ENCODE results near the gene SLC22A5.
A peak's percentile ranks its signal among the peaks of the same experiment; 100 is the strongest.

The SLC22A5 gene

GRCh38 chr5:132369474-132370180 is at the start of gene SLC22A5:
TSS of gene SLC22A5 (plus strand) at chr5:132369710. CDS start at chr5:132369973, 263 bp downstream.
- H3K4me2 ChIP-seq (ENCODE audit: low read length): peak within 1 kb of the TSS; percentile 78
- no peaks in the 10 kb centered on the region for H4K20me1 ChIP-seq (ENCODE audit: control insufficient read depth, insufficient read depth, low read depth, low read length)
- 0 out of 2 replicates have a peak within 1 kb of the TSS, but pooled peaks have one; percentile 2 for H3K27ac ChIP-seq (ENCODE audit: low read depth, low read length)
- peaks cover 10% of the 10 kb centered on the region for H3K4me1 ChIP-seq (ENCODE audit: control insufficient read depth, low read length)
- H3K4me3 ChIP-seq (ENCODE audit: low read length): peak within 1 kb of the TSS; percentile 78
- H3K27me3 ChIP-seq (ENCODE audit: control insufficient read depth, low read length): peaks cover 4% of the 10 kb centered on the region; the same call in 1 of the 2 replicates
- no peaks in the 10 kb centered on the region for H3K9me3 ChIP-seq (ENCODE audit: control insufficient read depth, insufficient read depth, low read length)
- no peaks in the 10 kb centered on the region for H3K9me2 ChIP-seq (replicated peaks; ENCODE audit: control insufficient read depth, low read length)
- no peaks in the 10 kb centered on the region for H3K79me2 ChIP-seq (ENCODE audit: control insufficient read depth, low read length)
- H3F3A ChIP-seq (ENCODE audit: control insufficient read depth, insufficient read depth): peaks cover 2% of the 10 kb centered on the region; the same call in 1 of the 2 replicates
- no peak for TF ChIP-seq CTCF (IDR thresholded peaks at IDR 0.05; ENCODE audit: low read depth, low read length, poor library complexity, severe bottlenecking)
- 0 out of 2 replicates have a peak, but pooled peaks have one; percentile 74 for TF ChIP-seq EZH2phosphoT487 (IDR thresholded peaks at IDR 0.05; ENCODE audit: borderline replicate concordance, low read length)
- H3K36me3 ChIP-seq (ENCODE audit: control insufficient read depth, low read length): no peaks in the 10 kb centered on the region

GRCh38 chr5:132319975-132320374 is 49.5 kb upstream of the SLC22A5 start:
- H3K27me3 ChIP-seq (ENCODE audit: control insufficient read depth, low read length): no peaks in the 10 kb centered on the region
- H3K4me1 ChIP-seq (ENCODE audit: control insufficient read depth, low read length): no peaks in the 10 kb centered on the region
- no peaks in the 10 kb centered on the region for H4K20me1 ChIP-seq (ENCODE audit: control insufficient read depth, insufficient read depth, low read depth, low read length)
- H3K9me2 ChIP-seq (replicated peaks; ENCODE audit: control insufficient read depth, low read length): no peaks in the 10 kb centered on the region
- no peaks in the 10 kb centered on the region for H3K36me3 ChIP-seq (ENCODE audit: control insufficient read depth, low read length)
- no peak overlapping the region for H3K27ac ChIP-seq (ENCODE audit: low read depth, low read length)
- no peaks in the 10 kb centered on the region for H3F3A ChIP-seq (ENCODE audit: control insufficient read depth, insufficient read depth)
- H3K9me3 ChIP-seq (ENCODE audit: control insufficient read depth, insufficient read depth, low read length): no peaks in the 10 kb centered on the region
- no peak overlapping the region for H3K4me2 ChIP-seq (ENCODE audit: low read length)
- H3K4me3 ChIP-seq (ENCODE audit: low read length): no peak overlapping the region
- no peaks in the 10 kb centered on the region for H3K79me2 ChIP-seq (ENCODE audit: control insufficient read depth, low read length)
- TF ChIP-seq EZH2phosphoT487 (IDR thresholded peaks at IDR 0.05; ENCODE audit: borderline replicate concordance, low read length) (no peak), CTCF (IDR thresholded peaks at IDR 0.05; ENCODE audit: low read depth, low read length, poor library complexity, severe bottlenecking) (no peak)

- no peak overlapping the region for H3K4me2 ChIP-seq (ENCODE audit: low read length)
- TF ChIP-seq EZH2phosphoT487 (IDR thresholded peaks at IDR 0.05; ENCODE audit: borderline replicate concordance, low read length): no peak
- TF ChIP-seq CTCF (IDR thresholded peaks at IDR 0.05; ENCODE audit: low read depth, low read length, poor library complexity, severe bottlenecking): no peak
Measured at GRCh38 chr5:132321109-132321721, 48.3 kb upstream of the SLC22A5 start.

More at GRCh38 chr5:132321109-132321721, 48.3 kb upstream of the SLC22A5 start:
- Histone ChIP-seq H3K9me3 (ENCODE audit: control insufficient read depth, insufficient read depth, low read length) (no peaks in the 10 kb centered on the region), H4K20me1 (ENCODE audit: control insufficient read depth, insufficient read depth, low read depth, low read length) (no peaks in the 10 kb centered on the region), H3K36me3 (ENCODE audit: control insufficient read depth, low read length) (no peaks in the 10 kb centered on the region), H3K27ac (ENCODE audit: low read depth, low read length) (no peak overlapping the region), H3K27me3 (ENCODE audit: control insufficient read depth, low read length) (no peaks in the 10 kb centered on the region), H3K4me3 (ENCODE audit: low read length) (no peak overlapping the region), H3K4me1 (ENCODE audit: control insufficient read depth, low read length) (no peaks in the 10 kb centered on the region), H3F3A (ENCODE audit: control insufficient read depth, insufficient read depth) (no peaks in the 10 kb centered on the region), H3K9me2 (replicated peaks; ENCODE audit: control insufficient read depth, low read length) (no peaks in the 10 kb centered on the region), H3K79me2 (ENCODE audit: control insufficient read depth, low read length) (no peaks in the 10 kb centered on the region)
